ENCODE measurements around the gene ADGRL3.

- TF ChIP-seq POLR2A (IDR thresholded peaks at IDR 0.05; ENCODE audit: low read length) (no peak), GATA1 (IDR thresholded peaks at IDR 0.05; ENCODE audit: low read depth, low read length) (no peak)
Measured at GRCh38 chr4:61559396-61559795, 359.3 kb downstream of the ADGRL3 start.

Data from erythroblast (primary cell).